CD4-positive, alpha-beta T cell (primary cell): ENCODE data around the gene CD6. TPM values are rescaled to one million over a fixed set of nuclear protein-coding genes. Genes with fewer than 3 reads are reported as not detected.

ENCODE experiments used
- ATAC-seq: fragments of 200-7000 bp; cut with Tn5 transposase; one replicate; pipeline ENCODE4 v1.10.0; 2022; ENCODE audit warnings: mild to moderate bottlenecking; ENCODE audit not compliant: poor library complexity
- CTCF ChIA-PET: fragments of 350-600 bp; sonication (Branson Sonifier 250); formaldehyde crosslinking; loops from one replicate; lab custom pipeline; 2021; ENCODE audit warnings: antibody characterized with exemption, inconsistent platforms; lab: Charles Lee
- POLR2A ChIA-PET: fragments of 350-600 bp; sonication (Branson Sonifier 250); formaldehyde crosslinking; loops from one replicate; lab custom pipeline; 2021; ENCODE audit warnings: antibody characterized with exemption, inconsistent platforms; lab: Charles Lee
- DNase-seq, 14 experiments: peaks; one replicate each; pipeline ENCODE4 v3.0.0-alpha.2; 2013 to 2020; ENCODE audit warnings: mixed read lengths in 2 of 14
- H3K27ac ChIP-seq, 2 donors: one replicate each; pipeline versions ENCODE4 v1.5.1 to v1.7.0; 2013; ENCODE audit warnings: low read length in 2 of 2, low read depth in 1 of 2, mild to moderate bottlenecking in 1 of 2
- H3K27me3 ChIP-seq, 2 experiments: 1 replicate in 1 of 2; 2 replicates in 1 of 2; pipeline versions ENCODE4 v1.6.1 to v1.7.0; 2013; ENCODE audit warnings: low read length in 2 of 2, control low read depth in 1 of 2, mild to moderate bottlenecking in 1 of 2, moderate library complexity in 1 of 2; ENCODE audit not compliant: insufficient read depth in 2 of 2, control insufficient read depth in 1 of 2
- H3K36me3 ChIP-seq: one replicate; pipeline ENCODE4 v1.6.1; 2013; ENCODE audit warnings: low read length, control low read depth; ENCODE audit not compliant: insufficient read depth
- H3K4me1 ChIP-seq: one replicate; pipeline ENCODE4 v1.6.1; 2013; ENCODE audit warnings: low read length, control low read depth; ENCODE audit not compliant: insufficient read depth
- H3K4me3 ChIP-seq: one replicate; pipeline ENCODE4 v1.5.1; 2013; ENCODE audit warnings: mild to moderate bottlenecking, low read length, moderate library complexity
- H3K9me3 ChIP-seq, 2 experiments: 1 replicate in 1 of 2; 2 replicates in 1 of 2; pipeline versions ENCODE4 v1.6.1 to v1.7.0; 2013; ENCODE audit warnings: low read length in 2 of 2, mild to moderate bottlenecking in 2 of 2, control low read depth in 1 of 2, moderate library complexity in 1 of 2; ENCODE audit not compliant: control insufficient read depth in 1 of 2, insufficient read depth in 1 of 2
- H3K27ac Mint-ChIP-seq: one replicate; pipeline ENCODE4 v1.8.0; 2020; ENCODE audit warnings: mixed read lengths
- H3K27me3 Mint-ChIP-seq: one replicate; pipeline ENCODE4 v1.8.0; 2021; ENCODE audit warnings: mixed read lengths
- H3K36me3 Mint-ChIP-seq: one replicate; pipeline ENCODE4 v1.8.0; 2021; ENCODE audit warnings: low read depth, mixed read lengths
- H3K4me1 Mint-ChIP-seq: one replicate; pipeline ENCODE4 v1.8.0; 2021; ENCODE audit warnings: low read depth, mixed read lengths
- H3K4me3 Mint-ChIP-seq: one replicate; pipeline ENCODE4 v1.8.0; 2020; ENCODE audit warnings: mild to moderate bottlenecking, mixed read lengths
- H3K9me3 Mint-ChIP-seq: one replicate; pipeline ENCODE4 v1.8.0; 2020; ENCODE audit warnings: mixed read lengths
- CTCF ChIP-seq: fragments of 200-600 bp; IDR thresholded peaks from one replicate; pipeline ENCODE4 v1.8.0; 2022; ENCODE audit warnings: antibody characterized with exemption, mild to moderate bottlenecking
- intact Hi-C, 2 experiments: fragments of 100-400 bp; cut with DNase I in 1 of 2; cut with micrococcal nuclease in 1 of 2; formaldehyde crosslinking; loops; one replicate each; pipeline versions ENCODE4 v1.15.1 to v1.9.0; 2023 to 2025; cut with DNase I, micrococcal nuclease
- total RNA-seq, 174 experiments: library from RNA in 2 of 174; stranded (reverse) in 2 of 174; gene quantifications; one replicate each; pipeline ENCODE4 v1.2.3 and lab custom pipeline; 2021 to 2026

Gene CD6
- total RNA-seq, 2 experiments from 2014 or later = 814 to 827 TPM

- no peaks in the 10 kb centered on the region for H3K9me3 ChIP-seq
- H3K4me1 ChIP-seq = peaks cover 77% of the 10 kb centered on the region
- peaks cover 93% of the 10 kb centered on the region for H3K36me3 Mint-ChIP-seq
- peak overlapping the region; percentile 92 for H3K27ac Mint-ChIP-seq
- ChIA-PET CTCF (interaction anchor here (1.1 kb wide), 1 partner anchor 38 kb away, joined by 3 read pairs; no protein-coding TSS in a partner anchor), POLR2A (interaction anchor here (0.5 to 5.5 kb wide), 7 partner anchors 11 to 76 kb away, joined by 3 to 34 read pairs (median 4); partner anchors contain the start of gene CD6)
- DNase-seq (peak in 2 of 14 experiments; percentile 47 to 49), ATAC-seq (no peak)
- no peaks in the 10 kb centered on the region for H3K9me3 Mint-ChIP-seq
- peak overlapping the region; percentile 62 for H3K4me3 Mint-ChIP-seq
- H3K27me3 ChIP-seq = no peaks in the 10 kb centered on the region
- no peak for TF ChIP-seq CTCF
- no peak overlapping the region for H3K4me3 ChIP-seq
- peaks cover 82% of the 10 kb centered on the region for H3K36me3 ChIP-seq
- H3K4me1 Mint-ChIP-seq = peaks cover 84% of the 10 kb centered on the region
- intact Hi-C loops = no loop called here
- H3K27ac ChIP-seq = peak overlapping the region; percentile 30 to 45
- H3K27me3 Mint-ChIP-seq = no peaks in the 10 kb centered on the region
These were observed 36.7 kb downstream of the CD6 start for GRCh38 chr11:61007956-61008896.

GRCh38 chr11:61008971-61009370 lies 37.5 kb downstream of the CD6 start:
- Histone ChIP-seq H3K9me3 (no peaks in the 10 kb centered on the region), H3K36me3 (peaks cover 85% of the 10 kb centered on the region), H3K27ac (no peak overlapping the region), H3K4me1 (peaks cover 73% of the 10 kb centered on the region), H3K4me3 (no peak overlapping the region), H3K27me3 (no peaks in the 10 kb centered on the region)
- Mint-ChIP-seq H3K4me3 (peak overlapping the region; percentile 42), H3K36me3 (peaks cover 93% of the 10 kb centered on the region), H3K27ac (peak overlapping the region; percentile 92), H3K27me3 (no peaks in the 10 kb centered on the region), H3K4me1 (peaks cover 83% of the 10 kb centered on the region), H3K9me3 (no peaks in the 10 kb centered on the region)
- ATAC-seq (no peak), DNase-seq (no peak)
- ChIA-PET CTCF (no interaction called here), POLR2A (interaction anchor here (1.1 to 3.2 kb wide), 4 partner anchors 15 to 38 kb away, joined by 4 to 14 read pairs (median 5); partner anchors contain the start of gene CD6)
- TF ChIP-seq CTCF = no peak
- intact Hi-C loops = no loop called here

GRCh38 chr11:61009392-61010275 lies 38.2 kb downstream of the CD6 start:
- H3K4me1 Mint-ChIP-seq = peaks cover 77% of the 10 kb centered on the region
- Histone ChIP-seq H3K36me3 (peaks cover 90% of the 10 kb centered on the region), H3K4me3 (no peak overlapping the region), H3K9me3 (no peaks in the 10 kb centered on the region), H3K4me1 (peaks cover 67% of the 10 kb centered on the region), H3K27me3 (no peaks in the 10 kb centered on the region), H3K27ac (no peak overlapping the region)
- no peaks in the 10 kb centered on the region for H3K9me3 Mint-ChIP-seq
- no peaks in the 10 kb centered on the region for H3K27me3 Mint-ChIP-seq
- intact Hi-C loops = no loop called here
- H3K36me3 Mint-ChIP-seq = peaks cover 93% of the 10 kb centered on the region
- peak overlapping the region; percentile 92 for H3K27ac Mint-ChIP-seq
- DNase-seq (no peak), ATAC-seq (no peak)
- CTCF ChIA-PET = interaction anchor here (2.5 kb wide), 1 partner anchor 40 kb away, joined by 8 read pairs; no protein-coding TSS in a partner anchor
- POLR2A ChIA-PET = interaction anchor here (0.6 to 3.2 kb wide), 9 partner anchors 10 to 104 kb away, joined by 3 to 14 read pairs (median 4); partner anchors contain the start of gene CD6
- peak overlapping the region; percentile 80 for H3K4me3 Mint-ChIP-seq
- no peak for TF ChIP-seq CTCF
